Stimulated activated CD8-positive, alpha-beta memory T cell treated with anti-CD3 and anti-CD28 coated beads, Interleukin-12 subunit alpha, Interleukin-12 subunit beta, amount 100 ng/mL, for 4 hours (primary cell): ENCODE results near the gene MRPL37.
"Not testable (repeated sequence)": the region's sequence is repeated elsewhere in the genome, so short reads cannot be mapped to it uniquely, and the experiment has no call there.

ENCODE experiments used
- DNase-seq: peaks from one replicate; pipeline ENCODE4 v3.0.0-alpha.2; 2020; ENCODE audit warnings: low read depth

Gene MRPL37

DNA sequence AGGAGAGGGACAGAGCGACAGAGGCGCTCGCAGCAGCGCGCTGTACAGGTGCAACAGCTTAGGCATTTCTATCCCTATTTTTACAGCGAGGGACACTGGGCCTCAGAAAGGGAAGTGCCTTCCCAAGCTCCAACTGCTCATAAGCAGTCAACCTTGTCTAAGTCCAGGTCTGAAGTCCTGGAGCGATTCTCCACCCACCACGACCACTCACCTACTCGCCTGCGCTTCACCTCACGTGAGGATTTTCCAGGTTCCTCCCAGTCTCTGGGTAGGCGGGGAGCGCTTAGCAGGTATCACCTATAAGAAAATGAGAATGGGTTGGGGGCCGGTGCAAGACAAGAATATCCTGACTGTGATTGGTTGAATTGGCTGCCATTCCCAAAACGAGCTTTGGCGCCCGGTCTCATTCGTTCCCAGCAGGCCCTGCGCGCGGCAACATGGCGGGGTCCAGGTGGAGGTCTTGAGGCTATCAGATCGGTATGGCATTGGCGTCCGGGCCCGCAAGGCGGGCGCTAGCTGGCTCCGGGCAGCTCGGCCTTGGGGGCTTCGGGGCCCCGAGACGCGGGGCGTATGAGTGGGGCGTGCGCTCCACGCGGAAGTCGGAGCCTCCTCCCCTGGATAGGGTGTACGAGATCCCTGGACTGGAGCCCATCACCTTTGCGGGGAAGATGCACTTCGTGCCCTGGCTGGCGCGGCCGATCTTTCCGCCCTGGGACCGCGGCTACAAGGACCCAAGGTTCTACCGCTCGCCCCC is at the start of gene MRPL37, which contains the start of gene CYB5RL:
Gene MRPL37 (plus strand): TSS at position 403 of the 754 bp plus-strand sequence. CDS start 77 bp downstream, at position 480.
Gene CYB5RL (minus strand): TSS at position 266 of the 754 bp plus-strand sequence. CDS start 4,414 bp downstream, outside the sequence.
- DNase-seq = peak; percentile 76

DNA sequence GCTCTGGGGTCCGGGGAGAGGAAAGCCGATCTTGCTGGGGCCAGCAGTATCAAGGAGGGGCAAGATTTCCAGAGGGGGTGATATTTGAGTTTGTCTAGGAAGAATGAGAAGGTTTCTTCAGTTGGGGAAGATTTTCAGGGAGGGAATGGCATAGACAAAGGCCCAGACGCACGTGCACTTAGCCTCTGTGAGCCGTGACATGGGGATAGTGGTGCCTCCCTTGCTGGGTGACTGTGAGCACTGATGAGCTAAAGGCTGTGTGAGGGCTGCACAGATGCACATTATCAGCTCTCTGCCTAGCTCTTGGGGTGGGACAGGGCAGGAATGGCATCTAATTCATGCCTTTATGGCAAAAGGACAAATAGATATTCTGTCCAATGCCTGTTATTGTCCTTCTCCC is 49.0 kb upstream of the MRPL37 start:
- no peak for DNase-seq

DNA sequence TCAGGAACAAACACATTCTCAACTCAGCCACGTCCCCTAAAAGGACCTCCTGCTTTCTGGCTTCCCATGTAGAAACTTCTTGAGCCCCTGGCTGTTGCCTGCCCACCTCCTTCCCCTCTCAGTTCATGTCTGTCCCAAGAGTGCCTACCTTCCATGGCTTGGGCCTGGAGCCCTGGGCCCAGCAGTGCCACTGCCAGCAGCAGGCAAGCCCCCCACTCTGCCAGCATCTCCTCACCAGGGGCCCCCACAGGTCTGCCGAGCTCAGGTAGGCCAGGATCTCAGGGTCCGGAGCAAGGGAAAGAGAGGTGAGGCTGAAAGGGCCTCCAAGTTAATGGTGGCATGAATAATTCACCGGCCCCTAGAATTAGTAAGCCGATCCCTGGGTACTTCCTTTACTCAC is 47.3 kb upstream of the MRPL37 start, which contains the start of gene CDCP2:
Gene CDCP2 (minus strand): TSS at position 305 of the 400 bp plus-strand sequence. CDS start 78 bp downstream, at position 227.
- DNase-seq = no peak

DNA sequence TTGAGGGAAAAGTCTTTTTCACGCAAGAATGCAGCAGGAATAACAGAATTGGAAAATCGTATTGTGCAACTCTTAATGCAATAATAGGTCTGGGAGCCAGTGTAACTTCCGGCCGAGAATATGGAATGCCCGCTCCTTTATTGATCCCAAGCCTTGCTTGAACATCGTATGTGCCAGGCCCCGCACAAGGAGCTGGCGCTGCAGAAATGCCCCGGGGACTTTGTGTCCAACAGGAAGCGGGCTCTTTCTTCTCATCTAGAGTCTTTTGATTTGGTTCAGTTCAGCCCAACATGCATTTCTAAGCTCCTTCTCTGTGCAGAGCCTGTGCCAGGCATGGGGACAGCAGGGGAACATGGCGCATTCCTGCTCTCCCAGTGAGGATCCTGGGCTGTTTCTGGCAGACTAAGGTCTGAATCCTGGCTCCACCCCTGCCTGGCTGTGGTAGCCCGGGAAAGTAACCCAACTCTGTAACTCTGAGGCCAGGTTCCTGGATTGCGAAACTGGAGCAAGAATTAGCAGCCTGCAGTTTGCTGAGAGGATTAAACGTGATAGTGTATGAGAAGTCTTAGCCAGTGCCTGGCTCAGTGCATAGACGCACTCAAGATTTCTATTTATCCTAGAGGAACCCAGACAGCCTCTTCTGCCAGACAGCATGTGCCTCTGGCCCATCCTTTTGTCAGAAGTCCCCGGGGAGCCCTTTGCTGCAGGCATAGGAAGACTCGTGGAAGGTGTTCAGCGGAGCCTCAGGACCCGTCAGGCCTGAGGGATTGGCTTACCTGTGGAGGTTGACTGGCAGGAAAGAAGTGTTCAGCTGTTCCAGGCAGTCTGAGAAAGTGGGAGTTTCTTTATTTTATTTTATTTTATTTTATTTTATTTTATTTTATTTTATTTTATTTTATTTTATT is 46.2 kb upstream of the MRPL37 start:
- no peak for DNase-seq

DNA sequence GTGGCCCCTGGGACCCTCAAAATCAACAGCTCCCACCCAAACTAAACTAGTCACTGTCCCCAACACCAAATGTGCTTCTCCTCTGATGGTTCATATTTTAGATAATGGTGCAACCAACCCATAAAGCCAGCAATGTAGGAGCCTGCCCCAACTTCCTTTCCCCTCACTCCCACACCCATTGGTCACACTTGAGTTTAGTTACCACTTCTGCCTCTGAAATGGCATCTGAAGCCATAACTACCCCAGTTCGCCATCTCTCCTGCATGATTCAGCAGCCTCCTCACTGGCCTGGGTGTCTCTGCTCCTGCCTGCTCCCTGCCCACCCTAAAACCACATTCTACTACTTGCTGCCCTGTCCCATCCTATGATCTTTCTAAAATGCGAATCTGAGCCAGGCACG is 43.8 kb upstream of the MRPL37 start:
- no peak for DNase-seq

DNA sequence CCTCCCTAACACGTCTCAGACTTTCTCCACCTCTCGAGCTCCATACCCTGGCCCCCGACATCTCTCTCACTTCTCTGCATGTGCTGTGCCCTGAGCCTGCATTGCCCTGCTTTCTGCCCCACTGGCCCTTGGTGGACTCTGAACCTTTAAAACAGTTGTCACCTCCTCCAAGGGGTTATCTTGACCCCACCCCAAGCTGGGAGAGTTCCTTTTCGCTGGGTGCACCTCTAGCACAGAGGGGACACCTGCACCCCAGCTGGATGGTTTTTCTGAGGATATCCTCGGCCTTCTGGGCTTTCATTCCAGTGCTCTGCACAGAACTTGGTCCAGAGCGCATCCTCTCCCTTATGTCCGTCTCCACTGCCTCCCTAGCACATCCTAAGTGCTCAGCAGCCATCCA is 43.0 kb upstream of the MRPL37 start:
- no peak for DNase-seq

DNA sequence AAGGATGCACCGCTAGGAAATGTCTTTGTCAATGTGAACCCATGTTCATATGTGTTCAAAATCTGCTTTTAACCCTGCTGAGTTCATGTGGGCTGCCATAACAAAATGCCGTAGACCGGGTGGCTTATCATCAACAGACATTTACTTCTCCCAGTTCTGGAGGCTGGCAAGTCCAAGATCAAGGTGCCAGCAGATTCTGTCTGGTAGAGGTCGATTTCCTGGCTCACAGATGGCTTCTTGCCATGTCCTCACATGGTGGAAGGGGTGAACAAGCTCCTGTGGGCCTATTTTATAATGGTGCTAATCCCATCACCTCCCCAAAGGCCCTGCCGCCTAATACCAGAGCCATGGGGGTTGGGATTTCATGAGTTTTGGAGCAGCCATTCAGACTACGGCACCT is 42.6 kb upstream of the MRPL37 start:
- no peak for DNase-seq

DNA sequence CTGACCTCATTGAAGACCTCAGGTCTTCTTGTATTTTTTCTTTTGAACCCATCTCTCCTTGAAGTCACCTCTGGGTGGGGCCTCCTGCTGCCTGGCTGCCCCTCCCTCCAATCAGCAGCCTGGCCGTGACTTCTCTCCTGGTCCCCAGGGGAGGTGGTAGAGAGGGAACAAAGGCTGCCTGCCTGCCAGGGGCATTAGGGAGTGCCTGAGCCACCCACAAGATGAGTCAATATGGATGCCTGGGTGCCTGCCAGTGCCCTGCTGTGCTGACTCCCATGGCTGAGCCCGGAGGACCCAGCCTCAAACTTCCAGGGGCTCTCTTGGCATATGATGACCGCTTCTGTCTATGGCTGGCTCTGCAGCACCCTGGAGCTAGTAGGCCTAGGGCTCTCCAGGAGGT is 41.9 kb upstream of the MRPL37 start:
- DNase-seq = no peak

DNA sequence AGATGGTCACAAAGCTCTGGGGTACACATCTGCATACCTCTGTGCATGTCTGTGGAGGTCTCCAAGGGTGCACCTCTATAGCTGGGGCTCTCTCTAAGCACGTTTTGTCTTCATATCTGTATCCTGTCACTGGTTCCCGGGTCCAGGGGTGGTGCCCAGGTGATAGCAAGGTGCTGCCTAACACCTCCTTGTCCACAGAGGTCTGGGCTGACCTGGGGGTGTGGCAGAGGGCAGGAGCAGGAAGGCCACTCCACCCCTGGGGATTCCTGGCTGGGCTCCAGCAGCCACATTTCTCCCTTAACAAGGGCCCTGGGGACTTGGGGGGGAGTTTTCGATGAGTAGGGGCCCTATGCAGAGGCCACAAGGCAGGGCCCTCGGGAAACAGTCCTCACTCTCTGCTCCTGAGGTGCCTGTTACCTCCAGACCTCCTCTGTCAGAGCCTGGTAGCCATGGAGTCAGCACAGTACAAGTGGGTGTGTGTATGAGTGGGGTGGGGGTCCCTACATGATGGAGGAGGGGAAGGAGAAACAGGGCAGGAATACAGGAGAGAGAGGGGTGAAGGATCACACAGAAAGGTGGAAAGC is 40.1 kb upstream of the MRPL37 start:
- no peak for DNase-seq

DNA sequence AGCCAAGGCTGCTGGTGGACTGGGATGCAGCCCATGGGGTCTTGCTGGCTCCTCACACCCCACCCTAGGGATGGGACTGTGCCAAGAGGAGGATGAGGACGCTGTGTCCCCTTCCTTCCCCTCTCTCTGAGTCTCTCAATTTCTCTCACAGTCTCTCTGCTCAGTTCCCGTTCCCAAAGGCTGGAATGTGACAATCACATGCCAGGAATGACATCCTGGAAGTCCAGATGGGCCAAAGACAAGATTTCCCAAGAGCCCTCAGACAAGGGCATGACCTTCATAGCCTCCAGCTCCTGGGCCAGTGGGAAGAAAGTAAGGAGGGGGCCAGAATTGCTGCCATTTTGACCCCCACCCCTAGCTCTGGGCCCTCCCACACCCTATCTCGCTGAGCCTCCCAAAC is 39.6 kb upstream of the MRPL37 start:
- DNase-seq = no peak

DNA sequence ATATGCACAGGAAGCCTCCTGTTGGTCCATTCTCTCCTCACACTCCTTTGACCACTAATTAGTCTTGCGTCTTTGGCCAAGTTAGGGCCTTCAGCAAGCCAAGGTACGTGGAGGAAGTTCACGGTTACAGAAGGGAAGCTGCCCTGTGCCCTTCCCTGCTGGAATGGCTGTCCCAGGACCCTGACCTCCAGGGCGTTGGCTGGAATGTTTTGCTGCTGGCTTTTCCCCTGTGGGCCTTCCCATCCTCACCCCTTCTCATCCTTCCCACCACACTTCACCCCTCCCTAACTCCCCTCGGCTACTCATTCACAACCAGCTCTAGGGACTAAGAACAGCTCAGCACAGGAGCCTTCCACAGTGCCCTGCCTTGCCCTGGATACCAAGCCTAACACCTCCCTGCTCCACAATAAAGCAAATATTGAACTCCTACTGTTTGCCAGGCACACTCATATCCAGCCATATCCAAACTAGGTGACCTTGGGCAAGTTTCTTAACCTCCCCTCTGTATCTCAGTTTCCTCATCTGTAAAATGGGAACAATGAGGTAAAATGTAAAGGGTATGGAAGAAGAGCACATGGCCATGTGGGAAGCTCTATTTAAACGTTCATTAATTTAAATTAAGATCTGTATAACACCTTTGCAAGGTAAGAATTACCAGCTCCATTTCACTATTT is 38.3 kb upstream of the MRPL37 start:
- no peak for DNase-seq

DNA sequence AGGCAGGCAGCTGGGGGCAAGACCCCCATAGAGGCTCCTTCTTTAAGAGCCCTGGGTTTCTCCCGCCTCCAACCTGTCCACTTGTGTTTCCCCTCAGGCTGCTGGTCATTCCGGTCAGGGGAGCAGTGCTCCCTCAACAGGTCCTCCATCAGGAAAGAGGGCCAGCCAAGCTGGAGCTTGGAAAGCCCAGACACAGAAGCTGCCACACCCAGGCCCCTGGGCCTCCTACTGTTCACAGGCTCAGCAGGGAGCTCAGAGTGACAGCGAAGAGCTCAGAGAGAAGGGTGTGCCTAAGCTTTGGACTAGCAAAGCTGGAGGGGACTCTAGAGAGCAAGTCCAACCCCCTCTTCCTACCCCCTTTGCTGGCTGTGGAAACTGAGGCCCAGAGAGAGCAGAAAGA is 36.9 kb upstream of the MRPL37 start:
- DNase-seq = no peak

DNA sequence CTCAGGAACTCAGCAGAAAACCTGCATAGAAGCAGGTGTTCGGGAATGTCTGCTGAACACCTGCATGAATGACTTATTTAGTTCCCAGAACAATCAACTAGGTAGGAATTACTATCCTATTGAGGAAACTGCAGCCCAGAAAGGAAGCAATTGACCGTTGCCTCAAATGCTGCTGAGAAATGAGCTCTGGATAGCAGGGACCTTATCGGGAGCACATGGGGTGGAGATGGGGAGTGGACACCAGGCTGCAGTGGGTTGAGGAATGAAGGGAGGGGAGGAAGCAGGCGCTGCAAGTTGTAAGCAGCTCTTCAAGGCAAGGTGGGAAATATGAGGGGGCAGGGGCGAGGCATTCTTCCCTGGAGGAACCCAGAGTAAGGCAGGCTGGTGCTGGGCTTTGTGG is 36.4 kb upstream of the MRPL37 start:
- DNase-seq = no peak

DNA sequence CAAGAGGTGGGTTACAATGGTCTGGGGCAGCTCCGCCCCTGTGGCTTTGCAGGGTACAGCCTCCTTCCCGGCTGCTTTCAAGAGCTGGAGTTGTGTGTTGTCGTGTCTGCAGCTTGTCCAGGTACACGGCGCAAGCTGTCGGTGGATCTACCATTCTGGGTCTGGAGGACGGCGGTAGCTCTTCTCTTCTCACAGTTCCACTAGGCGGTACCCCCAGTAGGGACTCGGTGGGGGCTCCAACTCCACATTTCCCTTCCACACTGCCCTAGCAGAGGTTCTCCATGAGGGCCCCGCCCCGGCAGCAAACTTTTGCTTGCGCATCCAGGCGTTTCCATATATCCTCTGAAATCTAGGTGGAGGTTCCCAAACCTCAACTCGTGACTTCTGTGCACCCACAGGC is 34.8 kb upstream of the MRPL37 start:
- DNase-seq = no peak

DNA sequence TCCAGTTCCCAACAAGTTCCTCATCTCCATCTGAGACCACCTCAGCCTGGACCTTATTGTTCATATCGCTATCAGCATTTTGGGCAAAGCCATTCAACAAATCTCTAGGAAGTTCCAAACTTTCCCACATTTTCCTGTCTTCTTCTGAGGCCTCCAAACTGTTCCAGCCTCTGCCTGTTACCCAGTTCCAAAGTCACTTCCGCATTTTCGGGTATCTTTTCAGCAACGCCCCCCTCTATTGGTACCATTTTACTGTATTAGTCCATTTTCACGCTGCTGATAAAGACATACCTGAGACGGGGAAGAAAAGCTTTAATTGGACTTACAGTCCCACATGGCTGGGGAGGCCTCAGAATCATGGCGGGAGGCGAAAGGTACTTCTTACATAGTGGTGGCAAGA is 33.6 kb upstream of the MRPL37 start:
- not testable (repeated sequence) for DNase-seq

DNA sequence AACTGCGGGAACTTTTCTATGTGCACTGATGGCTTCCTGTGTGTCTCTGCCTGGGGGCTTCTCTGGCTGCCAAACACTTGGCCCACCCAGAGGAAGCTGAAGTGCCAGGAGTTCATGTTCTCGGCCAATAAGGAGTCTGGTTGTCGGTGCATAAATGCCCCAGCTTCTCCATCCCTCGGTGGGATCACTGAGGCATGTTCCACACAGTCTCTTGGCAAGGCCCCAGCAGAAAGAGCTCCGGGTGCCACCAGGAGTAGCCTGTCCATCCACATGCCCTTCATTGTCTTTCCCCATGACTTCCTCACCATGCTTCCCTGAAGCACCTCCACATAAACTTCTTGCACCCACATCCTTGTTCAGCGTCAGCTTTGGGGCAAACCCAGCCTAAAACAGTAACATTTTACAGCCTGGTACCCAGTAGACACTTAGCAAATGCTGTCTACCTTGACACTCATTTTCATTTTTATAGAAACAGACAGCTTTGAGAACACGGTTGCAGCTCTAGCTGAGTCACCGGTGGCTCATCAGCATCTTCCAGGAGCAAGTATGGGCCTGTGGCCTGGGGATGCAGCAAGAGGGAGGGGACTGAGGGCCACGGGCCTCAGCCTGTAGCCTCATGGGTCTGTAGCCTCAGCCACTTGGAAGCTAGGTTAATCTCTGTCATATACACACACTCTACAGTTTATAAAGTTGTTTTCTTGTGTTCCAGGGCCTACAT is 32.4 kb upstream of the MRPL37 start:
- DNase-seq = no peak

DNA sequence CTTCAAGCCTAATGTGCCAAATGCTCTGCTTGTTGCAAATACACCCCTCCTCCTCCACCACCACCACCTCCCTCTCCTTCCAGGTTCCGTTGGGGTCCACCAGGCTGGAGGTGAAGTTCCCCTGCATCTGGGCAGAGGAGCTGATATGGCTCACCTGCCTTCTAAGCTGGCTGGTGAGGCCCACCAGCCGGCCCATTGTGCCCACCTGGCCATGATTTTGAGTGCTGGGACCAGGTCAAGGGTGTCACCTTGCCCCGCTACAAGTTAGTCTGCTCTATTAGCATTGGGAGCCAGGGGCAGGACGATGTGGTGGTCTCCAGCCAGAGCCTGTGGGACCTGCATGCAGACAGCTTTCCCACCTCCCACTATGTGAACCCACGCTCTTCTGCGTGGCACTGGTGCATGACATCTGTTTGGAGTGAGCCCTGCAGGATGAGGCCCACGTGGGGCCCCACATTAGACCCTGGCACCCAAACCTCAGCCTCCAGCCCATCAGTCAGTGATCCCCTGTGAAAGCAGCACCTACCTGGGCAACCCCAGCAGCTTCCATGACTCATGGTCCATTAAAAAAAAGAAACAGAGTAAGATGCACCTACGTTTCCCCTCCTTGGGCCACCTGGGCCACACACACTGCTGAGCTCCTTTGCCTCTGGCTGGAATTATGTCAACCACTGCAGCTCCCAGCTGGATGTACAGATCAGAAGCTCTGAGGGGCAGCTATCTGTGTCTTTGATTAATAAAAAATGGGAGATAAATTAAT is 31.6 kb upstream of the MRPL37 start:
- no peak for DNase-seq

DNA sequence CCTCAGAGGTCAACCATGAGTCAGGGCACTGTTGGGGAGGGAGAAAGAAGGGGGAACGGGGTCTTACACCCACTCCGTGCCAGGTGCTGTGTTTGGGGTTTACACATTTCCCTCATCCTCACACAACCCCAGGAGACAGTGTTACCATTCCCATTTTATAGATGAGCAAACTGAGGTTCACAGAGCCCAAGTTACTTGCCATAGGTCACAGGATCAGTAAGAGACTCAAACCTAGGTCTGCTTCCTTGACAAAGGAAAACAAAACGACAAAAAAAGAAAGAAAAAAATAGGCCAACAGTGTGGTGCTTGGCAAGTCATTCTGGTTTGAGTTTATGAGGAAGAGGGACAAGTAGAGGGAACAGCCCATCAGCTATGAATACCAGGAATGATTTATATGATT is 30.9 kb upstream of the MRPL37 start:
- no peak for DNase-seq

DNA sequence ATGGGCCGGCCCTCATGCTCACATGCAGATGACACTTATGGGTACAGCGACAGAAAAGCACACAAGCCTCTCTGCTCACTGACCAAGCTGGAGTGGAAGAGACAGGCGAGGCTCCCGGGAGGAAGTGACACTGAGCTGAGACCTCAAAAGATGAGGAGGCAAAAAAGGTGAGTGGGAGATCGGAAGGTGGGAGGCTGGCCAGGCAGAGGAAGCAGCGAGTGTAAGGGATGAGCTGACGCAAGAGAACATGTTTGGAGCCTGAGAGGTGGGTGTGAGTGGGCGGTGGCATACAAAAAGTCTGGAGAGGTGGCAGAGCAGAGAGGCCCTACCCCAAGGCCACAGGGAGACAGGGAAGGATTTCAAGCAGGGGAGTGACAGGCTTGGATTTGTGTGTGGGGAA is 29.0 kb upstream of the MRPL37 start:
- DNase-seq = no peak

DNA sequence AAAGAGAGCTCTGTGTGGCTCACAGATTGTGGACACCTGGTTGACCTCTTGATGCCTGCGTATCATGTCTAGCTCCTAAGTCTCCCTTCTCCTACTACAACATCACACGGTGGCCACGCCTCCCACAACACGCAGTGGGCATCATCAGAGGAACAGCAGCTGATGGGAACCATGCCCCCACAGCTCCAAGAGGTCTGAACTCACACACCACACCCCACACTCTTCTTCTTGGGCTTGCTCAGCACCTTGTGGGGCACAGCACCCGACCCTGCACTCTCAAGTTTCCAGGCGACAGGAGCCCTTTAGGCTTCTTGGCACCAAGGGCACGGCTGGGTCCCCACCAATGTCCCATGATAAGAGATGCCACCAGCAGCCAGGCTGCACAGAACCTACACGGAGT is 28.4 kb upstream of the MRPL37 start:
- DNase-seq = no peak
